ENCODE results near the gene IL19.

Gene IL19

DNA sequence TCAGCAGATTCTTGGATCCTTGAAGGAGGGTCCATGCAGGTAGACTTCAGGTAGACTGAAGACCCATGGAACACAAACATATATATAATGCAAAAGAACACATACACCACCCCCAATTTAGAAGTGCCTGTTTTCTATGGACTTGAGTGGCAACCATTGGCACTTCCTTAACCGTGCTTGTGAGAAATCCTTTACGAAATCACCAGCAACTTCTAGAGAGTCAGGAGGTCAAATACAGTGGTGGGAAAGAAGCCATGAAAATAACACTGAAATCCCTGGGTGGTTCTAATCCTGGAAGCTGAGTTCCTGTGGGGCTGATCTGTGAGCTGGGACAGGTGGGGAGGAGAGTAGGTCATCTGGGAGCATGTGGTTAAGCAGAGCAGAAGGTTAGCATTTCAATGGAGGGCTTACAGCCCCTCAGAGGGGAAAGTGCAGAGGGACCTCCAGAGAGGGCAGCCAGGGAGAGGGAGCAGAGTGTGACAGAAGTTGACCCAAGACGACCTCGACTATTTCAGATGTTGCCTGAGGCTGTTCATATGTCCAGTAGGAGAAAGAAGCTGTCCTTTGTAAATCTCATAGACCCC, 14.7 kb downstream of the IL19 start:
- H3F3A ChIP-seq (ENCODE audit: low read depth), result peaks cover 11% of the 10 kb centered on the region
- H3K9ac ChIP-seq (ENCODE audit: low read depth, low read length, poor library complexity, severe bottlenecking), result peak overlapping the region; percentile 83
- peak overlapping the region; percentile 1 for H3K4me2 ChIP-seq (ENCODE audit: low read depth, low read length, poor library complexity, severe bottlenecking)
- H2AFZ ChIP-seq (ENCODE audit: low read length), result 0 out of 2 replicates have a peak overlapping the region, but pooled peaks have one; percentile 29
- H3K4me3 ChIP-seq (ENCODE audit: low read length, poor library complexity, severe bottlenecking), result no peak overlapping the region
- no peaks in the 10 kb centered on the region for H3K9me3 ChIP-seq (ENCODE audit: insufficient read depth, low read depth, low read length)
- H3K79me2 ChIP-seq (ENCODE audit: insufficient read depth, low read length), result no peaks in the 10 kb centered on the region
- no peaks in the 10 kb centered on the region for H3K27me3 ChIP-seq (ENCODE audit: insufficient read depth, low read length, poor library complexity, severe bottlenecking)
- H4K20me1 ChIP-seq (ENCODE audit: insufficient read depth, low read length, poor library complexity, severe bottlenecking), result no peaks in the 10 kb centered on the region
- no peaks in the 10 kb centered on the region for H3K36me3 ChIP-seq (ENCODE audit: insufficient read depth, low read length)
- no peaks in the 10 kb centered on the region for H3K9me2 ChIP-seq (replicated peaks; ENCODE audit: low read depth, low read length)
- TF ChIP-seq EZH2phosphoT487 (IDR thresholded peaks at IDR 0.05; ENCODE audit: borderline replicate concordance), result no peak
- TF ChIP-seq, protein P1, sequence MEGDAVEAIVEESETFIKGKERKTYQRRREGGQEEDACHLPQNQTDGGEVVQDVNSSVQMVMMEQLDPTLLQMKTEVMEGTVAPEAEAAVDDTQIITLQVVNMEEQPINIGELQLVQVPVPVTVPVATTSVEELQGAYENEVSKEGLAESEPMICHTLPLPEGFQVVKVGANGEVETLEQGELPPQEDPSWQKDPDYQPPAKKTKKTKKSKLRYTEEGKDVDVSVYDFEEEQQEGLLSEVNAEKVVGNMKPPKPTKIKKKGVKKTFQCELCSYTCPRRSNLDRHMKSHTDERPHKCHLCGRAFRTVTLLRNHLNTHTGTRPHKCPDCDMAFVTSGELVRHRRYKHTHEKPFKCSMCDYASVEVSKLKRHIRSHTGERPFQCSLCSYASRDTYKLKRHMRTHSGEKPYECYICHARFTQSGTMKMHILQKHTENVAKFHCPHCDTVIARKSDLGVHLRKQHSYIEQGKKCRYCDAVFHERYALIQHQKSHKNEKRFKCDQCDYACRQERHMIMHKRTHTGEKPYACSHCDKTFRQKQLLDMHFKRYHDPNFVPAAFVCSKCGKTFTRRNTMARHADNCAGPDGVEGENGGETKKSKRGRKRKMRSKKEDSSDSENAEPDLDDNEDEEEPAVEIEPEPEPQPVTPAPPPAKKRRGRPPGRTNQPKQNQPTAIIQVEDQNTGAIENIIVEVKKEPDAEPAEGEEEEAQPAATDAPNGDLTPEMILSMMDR (conservative IDR thresholded peaks at IDR 0.05; ENCODE audit: low read length), result no peak
- peaks cover 84% of the 10 kb centered on the region for H3K4me1 ChIP-seq (ENCODE audit: insufficient read depth, low read length, poor library complexity, severe bottlenecking)

DNA sequence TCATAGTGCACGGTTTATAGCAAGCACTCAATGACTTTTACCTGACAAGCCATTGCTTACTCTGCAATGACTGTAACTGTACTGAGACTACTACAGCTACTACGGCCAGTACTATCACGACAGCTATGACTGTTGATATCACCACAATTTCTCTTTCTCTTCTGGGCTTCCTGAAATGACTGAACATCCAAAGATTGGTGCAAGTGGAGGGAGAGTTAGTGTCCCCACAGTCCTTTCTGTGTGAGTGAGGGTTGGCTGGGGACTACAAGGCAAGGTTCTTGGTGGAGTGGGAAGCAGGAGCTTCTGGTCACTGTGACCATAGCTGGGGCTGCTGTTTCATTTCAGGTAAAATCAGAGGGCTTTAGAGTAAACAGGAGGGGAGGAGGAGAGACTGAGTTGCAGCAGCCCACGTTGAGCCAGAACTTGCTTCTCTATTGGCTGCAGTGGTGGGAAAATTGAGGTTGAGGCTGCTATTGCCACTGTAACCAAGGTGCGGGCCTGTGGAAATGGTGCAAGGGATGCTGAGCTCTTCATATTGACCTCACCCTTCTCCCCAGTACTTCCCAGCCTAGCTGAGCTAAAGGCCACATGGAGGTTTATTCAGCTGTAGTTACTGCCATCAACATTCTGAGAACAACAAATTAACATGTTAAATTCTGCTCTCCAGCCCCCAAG, 15.8 kb downstream of the IL19 start:
- Histone ChIP-seq H3K9ac (ENCODE audit: low read depth, low read length, poor library complexity, severe bottlenecking) (no peak overlapping the region), H3F3A (ENCODE audit: low read depth) (peaks cover 11% of the 10 kb centered on the region), H3K4me2 (ENCODE audit: low read depth, low read length, poor library complexity, severe bottlenecking) (no peak overlapping the region), H3K4me1 (ENCODE audit: insufficient read depth, low read length, poor library complexity, severe bottlenecking) (peaks cover 85% of the 10 kb centered on the region), H3K9me2 (replicated peaks; ENCODE audit: low read depth, low read length) (no peaks in the 10 kb centered on the region), H4K20me1 (ENCODE audit: insufficient read depth, low read length, poor library complexity, severe bottlenecking) (no peaks in the 10 kb centered on the region), H3K4me3 (ENCODE audit: low read length, poor library complexity, severe bottlenecking) (no peak overlapping the region), H3K79me2 (ENCODE audit: insufficient read depth, low read length) (no peaks in the 10 kb centered on the region), H3K9me3 (ENCODE audit: insufficient read depth, low read depth, low read length) (no peaks in the 10 kb centered on the region), H3K27me3 (ENCODE audit: insufficient read depth, low read length, poor library complexity, severe bottlenecking) (no peaks in the 10 kb centered on the region), H3K36me3 (ENCODE audit: insufficient read depth, low read length) (no peaks in the 10 kb centered on the region), H2AFZ (ENCODE audit: low read length) (peak overlapping the region; percentile 2; the same call in 1 of the 2 replicates)
- no peak for TF ChIP-seq EZH2phosphoT487 (IDR thresholded peaks at IDR 0.05; ENCODE audit: borderline replicate concordance)
- TF ChIP-seq, protein P1 (conservative IDR thresholded peaks at IDR 0.05; ENCODE audit: low read length), result no peak

DNA sequence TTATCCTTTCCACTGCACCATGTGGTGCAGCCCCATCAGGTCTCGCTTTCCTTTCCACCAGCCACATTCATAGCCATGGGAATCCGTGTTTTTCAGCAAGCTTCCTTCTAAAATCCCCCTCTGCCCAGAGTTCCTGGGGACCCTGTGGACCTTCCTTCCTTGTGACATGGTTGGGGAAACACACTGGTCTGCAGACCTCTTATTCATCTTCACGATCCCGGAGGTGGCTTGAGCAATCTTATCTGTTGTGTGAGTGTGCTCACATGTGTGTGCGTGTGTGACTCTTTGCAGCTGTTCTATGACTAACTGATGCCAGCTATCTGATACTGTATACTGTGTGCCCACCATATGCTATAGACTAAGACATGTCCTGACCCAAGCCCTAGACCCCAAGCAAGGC, 17.3 kb downstream of the IL19 start:
- no peaks in the 10 kb centered on the region for H3K36me3 ChIP-seq (ENCODE audit: insufficient read depth, low read length)
- H3F3A ChIP-seq (ENCODE audit: low read depth), result peaks cover 4% of the 10 kb centered on the region
- H3K4me1 ChIP-seq (ENCODE audit: insufficient read depth, low read length, poor library complexity, severe bottlenecking), result peaks cover 90% of the 10 kb centered on the region

More for the DNA sequence above, 17.3 kb downstream of the IL19 start:
- no peak overlapping the region for H3K9ac ChIP-seq (ENCODE audit: low read depth, low read length, poor library complexity, severe bottlenecking)
- no peak for TF ChIP-seq EZH2phosphoT487 (IDR thresholded peaks at IDR 0.05; ENCODE audit: borderline replicate concordance)
- TF ChIP-seq, protein P1 (conservative IDR thresholded peaks at IDR 0.05; ENCODE audit: low read length), result no peak
- H2AFZ ChIP-seq (ENCODE audit: low read length), result no peak overlapping the region
- no peaks in the 10 kb centered on the region for H3K9me3 ChIP-seq (ENCODE audit: insufficient read depth, low read depth, low read length)
- H3K9me2 ChIP-seq (replicated peaks; ENCODE audit: low read depth, low read length), result no peaks in the 10 kb centered on the region
- H3K79me2 ChIP-seq (ENCODE audit: insufficient read depth, low read length), result no peaks in the 10 kb centered on the region
- no peak overlapping the region for H3K4me2 ChIP-seq (ENCODE audit: low read depth, low read length, poor library complexity, severe bottlenecking)
- H4K20me1 ChIP-seq (ENCODE audit: insufficient read depth, low read length, poor library complexity, severe bottlenecking), result no peaks in the 10 kb centered on the region
- H3K27me3 ChIP-seq (ENCODE audit: insufficient read depth, low read length, poor library complexity, severe bottlenecking), result no peaks in the 10 kb centered on the region
- no peak overlapping the region for H3K4me3 ChIP-seq (ENCODE audit: low read length, poor library complexity, severe bottlenecking)

Measured in Loucy (cell line).